ENCODE results near the gene MDK. TPM values are rescaled to one million over a fixed set of nuclear protein-coding genes. Genes with fewer than 3 reads are reported as not detected.

Gene MDK
- polyA plus RNA-seq, 1 donor from 2014 or later = 90.3 TPM

GRCh38 chr11:46386005-46386578, 4.6 kb downstream of the MDK start:
- H3K4me3 ChIP-seq (ENCODE audit: low read length) = no peak overlapping the region

GRCh38 chr11:46386674-46387073, 5.2 kb downstream of the MDK start:
- Histone ChIP-seq H3K4me3 (ENCODE audit: low read length) (no peak overlapping the region), H3K9me2 (ENCODE audit: insufficient read depth, low read length) (no peaks in the 10 kb centered on the region), H3K36me3 (ENCODE audit: insufficient read depth, low read length) (no peaks in the 10 kb centered on the region), H3K9me3 (ENCODE audit: low read length) (no peaks in the 10 kb centered on the region), H3K79me2 (replicated peaks; ENCODE audit: insufficient read depth, low read length) (peaks cover 14% of the 10 kb centered on the region), H2AFZ (ENCODE audit: low read depth, low read length) (no peak overlapping the region), H3K9ac (ENCODE audit: low read length) (no peak overlapping the region), H3K4me2 (ENCODE audit: low read length) (no peak overlapping the region), H3K27ac (ENCODE audit: low read length) (no peak overlapping the region), H3F3A (ENCODE audit: insufficient read depth, low read length, poor library complexity, severe bottlenecking) (no peaks in the 10 kb centered on the region), H4K20me1 (ENCODE audit: insufficient read depth) (no peaks in the 10 kb centered on the region), H3K27me3 (ENCODE audit: insufficient read depth, low read depth, low read length) (peaks cover 32% of the 10 kb centered on the region)
- TF ChIP-seq CTCF (IDR thresholded peaks at IDR 0.05; ENCODE audit: poor library complexity, severe bottlenecking) (no peak), TAF1 (IDR thresholded peaks at IDR 0.05; ENCODE audit: low read depth) (no peak), SMC3 (conservative IDR thresholded peaks at IDR 0.05; ENCODE audit: poor library complexity) (no peak), EZH2 (IDR thresholded peaks at IDR 0.05; ENCODE audit: borderline replicate concordance, insufficient read depth, low read length, poor library complexity, severe bottlenecking) (no peak), REST (IDR thresholded peaks at IDR 0.05; ENCODE audit: borderline replicate concordance) (no peak), POLR2AphosphoS5 (IDR thresholded peaks at IDR 0.05) (no peak), EP300 (conservative IDR thresholded peaks at IDR 0.05; ENCODE audit: poor library complexity, severe bottlenecking) (no peak), MXI1 (conservative IDR thresholded peaks at IDR 0.05; ENCODE audit: poor library complexity, severe bottlenecking) (no peak), RAD21 (conservative IDR thresholded peaks at IDR 0.05) (no peak)

More at GRCh38 chr11:46386005-46386578, 4.6 kb downstream of the MDK start:
- Histone ChIP-seq H3F3A (ENCODE audit: insufficient read depth, low read length, poor library complexity, severe bottlenecking) (no peaks in the 10 kb centered on the region), H2AFZ (ENCODE audit: low read depth, low read length) (no peak overlapping the region), H3K27me3 (ENCODE audit: insufficient read depth, low read depth, low read length) (peaks cover 29% of the 10 kb centered on the region), H3K9me2 (ENCODE audit: insufficient read depth, low read length) (no peaks in the 10 kb centered on the region), H3K4me2 (ENCODE audit: low read length) (no peak overlapping the region), H3K9me3 (ENCODE audit: low read length) (no peaks in the 10 kb centered on the region), H3K36me3 (ENCODE audit: insufficient read depth, low read length) (no peaks in the 10 kb centered on the region), H4K20me1 (ENCODE audit: insufficient read depth) (no peaks in the 10 kb centered on the region), H3K9ac (ENCODE audit: low read length) (no peak overlapping the region), H3K27ac (ENCODE audit: low read length) (no peak overlapping the region), H3K79me2 (replicated peaks; ENCODE audit: insufficient read depth, low read length) (peaks cover 14% of the 10 kb centered on the region)
- TF ChIP-seq POLR2AphosphoS5 (IDR thresholded peaks at IDR 0.05) (no peak), REST (IDR thresholded peaks at IDR 0.05; ENCODE audit: borderline replicate concordance) (no peak)
